Measurements from ENCODE around the gene FNIP2.
"Not testable (repeated sequence)": the region's sequence is repeated elsewhere in the genome, so short reads cannot be mapped to it uniquely, and the experiment has no call there.

The FNIP2 gene

GRCh38 chr4:158927774-158928173, 158.9 kb downstream of the FNIP2 start:
- DNase-seq = not testable (repeated sequence)

- DNase-seq = no peak
Measured at GRCh38 chr4:158929939-158930638, 161.3 kb downstream of the FNIP2 start.

- peak; percentile 4 for DNase-seq
Measured at GRCh38 chr4:158930639-158930972, 161.8 kb downstream of the FNIP2 start.

- DNase-seq = no peak
Measured at GRCh38 chr4:158933236-158933635, 164.4 kb downstream of the FNIP2 start.

DNA sequence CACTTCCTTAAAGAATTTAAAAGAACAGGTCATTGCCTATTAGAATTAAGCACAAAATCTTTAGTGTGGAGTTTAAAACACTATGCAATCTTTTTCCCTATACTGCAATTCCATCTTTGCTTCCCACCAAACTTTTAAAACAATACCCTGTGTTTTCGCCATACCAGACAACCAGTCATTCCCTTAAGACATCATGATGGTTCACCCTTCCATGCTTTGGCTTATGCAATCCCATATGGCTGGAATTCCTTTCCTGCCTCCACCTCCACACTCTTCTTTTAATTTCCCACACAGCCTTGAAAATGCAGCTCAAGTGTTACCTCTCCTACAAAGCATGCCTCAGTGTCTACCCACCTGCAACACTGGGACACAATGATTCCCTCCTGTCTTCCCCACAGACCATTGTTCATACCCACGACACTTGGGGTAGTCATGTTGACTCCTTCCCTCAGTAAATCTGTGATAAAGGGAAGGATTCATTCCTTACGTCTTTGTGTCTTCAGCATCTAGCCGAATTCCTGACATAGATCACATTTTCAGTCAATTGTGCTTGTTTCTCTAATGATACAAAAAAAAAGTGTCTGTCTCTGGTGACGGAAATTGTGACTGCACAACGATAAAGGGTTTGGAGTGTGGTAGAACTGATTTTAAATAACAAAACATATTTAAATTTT, 166.3 kb downstream of the FNIP2 start:
- no peak for DNase-seq

DNA sequence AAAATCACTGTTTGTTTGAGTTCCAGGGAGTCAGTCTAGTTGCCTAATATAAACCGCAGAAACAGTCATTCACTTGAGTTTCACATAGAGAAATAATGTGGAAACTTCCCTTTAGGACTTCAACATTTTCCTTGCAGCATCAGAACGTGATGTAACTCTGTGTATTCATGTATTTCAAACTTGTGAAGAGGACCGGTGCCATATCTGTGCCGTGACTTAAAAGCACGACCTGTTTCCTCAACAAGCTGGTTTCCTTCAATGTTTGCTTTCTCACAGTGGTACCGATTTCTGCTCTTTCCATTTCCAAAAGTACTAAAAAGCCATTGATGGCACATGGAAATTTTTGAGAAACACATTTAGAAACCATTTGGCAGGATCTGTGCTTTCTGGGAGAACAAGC, 167.4 kb downstream of the FNIP2 start:
- no peak for DNase-seq

DNA sequence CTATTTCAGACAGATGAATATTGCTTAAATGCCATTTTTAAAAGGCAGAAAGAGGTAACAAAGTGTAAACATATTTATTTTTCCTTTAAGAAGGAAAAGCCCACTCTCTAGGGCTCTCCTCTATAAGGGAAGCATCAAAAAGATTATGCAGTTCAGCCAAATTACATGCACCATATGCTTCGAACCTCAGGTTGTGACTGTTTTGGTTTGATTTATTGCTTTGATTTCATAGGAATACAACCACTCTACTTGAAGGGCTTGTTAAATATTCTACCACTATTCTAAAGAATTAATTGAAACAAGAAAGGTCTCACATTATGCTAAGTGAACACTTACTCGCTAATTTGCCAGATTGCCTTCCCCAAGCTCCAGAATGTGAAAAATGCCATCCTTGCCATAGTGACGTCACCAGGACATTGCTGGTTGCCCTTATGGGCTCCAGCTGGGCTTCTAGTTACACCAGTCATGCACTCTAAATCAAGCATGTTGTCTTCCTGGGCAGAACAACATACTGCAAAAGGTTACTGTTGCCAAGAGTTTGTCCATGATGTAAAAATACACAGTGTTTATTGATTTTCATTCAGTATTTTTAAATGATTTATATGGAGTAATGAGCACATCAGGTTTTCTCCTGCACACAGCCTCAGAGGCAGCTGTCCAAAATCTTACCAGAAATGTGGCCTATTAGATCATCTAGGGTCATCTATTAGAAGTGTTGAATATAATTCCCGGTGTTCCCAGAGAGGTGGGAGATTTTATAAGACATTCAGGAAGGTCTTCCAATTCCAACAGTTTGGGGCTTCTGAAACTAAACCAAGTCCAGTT, 169.6 kb downstream of the FNIP2 start:
- no peak for DNase-seq

- no peak for DNase-seq
Measured at GRCh38 chr4:158940271-158940670, 171.4 kb downstream of the FNIP2 start.

DNA sequence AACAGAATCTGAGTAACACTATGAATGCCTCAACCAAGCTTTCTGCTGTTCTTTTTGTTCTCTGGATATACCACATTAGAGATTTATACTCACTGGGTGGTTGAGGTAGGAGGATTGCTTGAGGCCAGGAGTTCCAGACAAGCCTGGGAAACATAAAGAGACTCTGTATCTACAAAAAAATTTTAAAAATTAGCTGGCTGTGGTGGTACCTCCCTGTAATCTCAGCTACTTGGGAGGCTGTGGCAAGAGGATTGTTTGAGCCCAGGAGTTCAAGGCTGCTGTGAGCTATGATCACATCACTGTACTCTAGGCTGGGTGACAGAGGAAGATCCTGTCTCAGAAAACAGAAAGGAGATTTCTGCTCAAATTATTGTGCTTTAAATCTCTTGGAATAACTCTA, 172.5 kb downstream of the FNIP2 start:
- DNase-seq = no peak

GRCh38 chr4:158941895-158942294, 173.1 kb downstream of the FNIP2 start:
- no peak for DNase-seq

GRCh38 chr4:158945529-158946108, 176.8 kb downstream of the FNIP2 start:
- DNase-seq = no peak

- no peak for DNase-seq
Measured at GRCh38 chr4:158946825-158947224, 178.0 kb downstream of the FNIP2 start.

DNA sequence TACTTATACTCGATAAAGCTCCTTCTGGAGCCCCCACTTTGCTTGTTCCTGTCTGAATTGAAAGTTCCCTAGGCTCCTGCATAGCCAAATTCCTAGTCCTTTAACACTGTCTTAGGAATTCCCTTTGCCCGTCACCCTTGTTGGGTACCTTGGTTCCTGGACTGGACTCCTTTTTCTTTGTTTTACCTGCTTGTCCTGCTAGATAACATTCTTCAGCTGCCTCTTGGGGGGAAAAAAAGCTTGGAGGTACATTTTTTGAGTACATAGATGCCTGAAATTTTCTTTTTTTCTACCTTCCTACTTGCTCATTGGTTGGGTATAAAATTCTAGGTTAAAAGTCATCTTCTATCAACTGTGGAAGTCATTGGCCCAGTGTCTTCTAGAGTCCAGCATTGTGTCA, 179.2 kb downstream of the FNIP2 start:
- DNase-seq = no peak

- DNase-seq = no peak
Measured at GRCh38 chr4:158949099-158949498, 180.3 kb downstream of the FNIP2 start.

DNA sequence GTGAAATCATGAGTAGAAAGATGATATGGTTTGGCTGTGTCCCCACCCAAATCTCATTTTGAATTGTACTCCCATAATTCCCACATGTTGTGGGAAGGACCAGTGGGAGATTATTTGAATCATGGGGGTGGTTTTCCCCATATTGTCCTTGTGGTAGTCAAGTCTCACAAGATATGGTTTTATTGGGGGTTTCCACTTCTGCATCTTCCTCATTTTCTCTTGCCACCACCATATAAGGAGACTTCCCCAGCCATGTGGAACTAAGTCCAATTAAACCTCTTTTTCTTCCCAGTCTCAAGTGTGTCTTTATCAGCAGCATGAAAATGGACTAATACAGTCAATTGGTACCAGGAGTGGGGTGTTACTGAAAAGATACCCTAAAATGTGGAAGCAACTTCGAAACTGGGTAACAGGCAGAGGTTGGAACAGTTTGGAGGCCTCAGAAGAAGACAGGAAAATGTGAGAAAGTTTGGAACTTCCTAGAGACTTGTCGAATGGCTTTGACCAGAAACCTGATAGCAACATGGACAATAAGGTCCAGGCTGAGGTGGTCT, 183.5 kb downstream of the FNIP2 start:
- DNase-seq = not testable (repeated sequence)

DNA sequence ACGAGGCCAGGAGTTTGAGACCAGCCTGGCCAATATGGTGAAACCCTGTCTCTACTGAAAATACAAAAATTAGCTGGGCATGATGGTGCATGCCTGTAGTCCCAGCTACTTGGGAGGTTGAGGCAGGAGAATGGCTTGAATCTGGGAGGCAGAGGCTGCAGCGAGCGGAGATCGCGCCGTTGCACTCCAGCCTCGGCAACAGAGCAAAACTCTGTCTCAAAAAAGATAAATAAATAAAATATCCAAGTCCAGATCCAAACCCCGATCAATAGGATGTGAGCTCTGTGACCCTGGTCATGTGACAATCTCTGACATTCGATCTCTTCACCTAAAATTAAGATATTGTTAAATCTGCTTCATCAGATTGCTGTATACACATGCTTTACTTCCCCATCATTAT, 187.5 kb downstream of the FNIP2 start:
- DNase-seq = not testable (repeated sequence)

GRCh38 chr4:158956918-158957317, 188.1 kb downstream of the FNIP2 start:
- DNase-seq = not testable (repeated sequence)
